OCI-LY7 (cell line): ENCODE results near the gene MACC1. TPM values are rescaled to one million over a fixed set of nuclear protein-coding genes. Genes with fewer than 3 reads are reported as not detected.
"Not testable (repeated sequence)": the region's sequence is repeated elsewhere in the genome, so short reads cannot be mapped to it uniquely, and the experiment has no call there.

Experiments
- BruUV-seq: library from RNA; stranded (reverse); fragments of 400-500 nt; replicated peaks from 2 replicates; lab custom pipeline; 2021; lab: Mats Ljungman, UMichigan
- CTCF ChIA-PET: fragments of 300-600 bp; sonication (Branson Sonifier 250); formaldehyde crosslinking; loops from one replicate; lab custom pipeline; 2022; ENCODE audit warnings: antibody characterized with exemption; ENCODE audit not compliant: unreplicated experiment; lab: Charles Lee
- POLR2A ChIA-PET: fragments of 300-600 bp; sonication (Branson Sonifier 250); formaldehyde crosslinking; loops from one replicate; lab custom pipeline; 2022; ENCODE audit warnings: antibody characterized with exemption; lab: Charles Lee
- DNase-seq: peaks from one replicate; pipeline ENCODE4 v3.0.0-alpha.2; 2015; ENCODE audit warnings: low spot score
- H2AFZ ChIP-seq: fragments of 200-600 bp; sonication (generic), shearing (Covaris generic); 2 replicates; pipeline ENCODE4 v1.6.1; 2014; ENCODE audit warnings: mild to moderate bottlenecking, antibody characterized with exemption, low read length, moderate library complexity
- H3K27ac ChIP-seq: fragments of 200-600 bp; sonication (generic); 2 replicates; pipeline ENCODE4 v1.5.1; 2014; ENCODE audit warnings: mixed run types, low read depth, mild to moderate bottlenecking, moderate library complexity, low read length, inconsistent platforms; ENCODE audit not compliant: poor library complexity, severe bottlenecking
- H3K36me3 ChIP-seq: fragments of 200-600 bp; sonication (generic); 2 replicates; pipeline ENCODE4 v1.6.1; 2014; ENCODE audit warnings: mild to moderate bottlenecking, antibody characterized with exemption, low read length, moderate library complexity, mixed read lengths; ENCODE audit not compliant: insufficient read depth
- H3K4me1 ChIP-seq: fragments of 200-600 bp; sonication (generic); 2 replicates; pipeline ENCODE4 v1.5.1; 2014; ENCODE audit warnings: mild to moderate bottlenecking, low read length; ENCODE audit not compliant: insufficient read depth, poor library complexity, severe bottlenecking
- H3K4me2 ChIP-seq: fragments of 200-600 bp; sonication (generic); 2 replicates; pipeline ENCODE4 v1.6.1; 2014; ENCODE audit warnings: mild to moderate bottlenecking, low read length
- H3K4me3 ChIP-seq: fragments of 200-600 bp; sonication (generic); 2 replicates; pipeline ENCODE4 v1.5.1; 2014; ENCODE audit warnings: mild to moderate bottlenecking, low read depth, low read length; ENCODE audit not compliant: poor library complexity, severe bottlenecking
- H3K79me2 ChIP-seq: fragments of 200-600 bp; sonication (generic); 2 replicates; pipeline ENCODE4 v1.6.1; 2016; ENCODE audit warnings: low read depth, mild to moderate bottlenecking, low read length, moderate library complexity, mixed read lengths; ENCODE audit not compliant: insufficient read depth
- H3K9me2 ChIP-seq: fragments of 200-600 bp; sonication (generic); 2 replicates; pipeline ENCODE4 v1.6.1; 2016; ENCODE audit warnings: mild to moderate bottlenecking, low read length, mixed read lengths; ENCODE audit not compliant: insufficient read depth
- H3K9me3 ChIP-seq: fragments of 200-600 bp; sonication (generic); 2 replicates; pipeline ENCODE4 v1.6.1; 2014; ENCODE audit warnings: mild to moderate bottlenecking, mixed run types, low read length, mixed read lengths
- H4K20me1 ChIP-seq: fragments of 200-600 bp; sonication (generic); 2 replicates; pipeline ENCODE4 v1.6.1; 2014; ENCODE audit warnings: mild to moderate bottlenecking, antibody characterized with exemption, low read length, moderate library complexity, mixed read lengths; ENCODE audit not compliant: insufficient read depth
- EZH2phosphoT487 ChIP-seq: fragments of 200-600 bp; sonication (generic); IDR thresholded peaks from 2 replicates; pipeline ENCODE4 v1.6.1; 2018; ENCODE audit warnings: low read depth, borderline replicate concordance, mild to moderate bottlenecking, mixed run types, antibody characterized with exemption, low read length, moderate library complexity, mixed read lengths
- intact Hi-C: fragments of 100-400 bp; cut with micrococcal nuclease; formaldehyde crosslinking; loops from one replicate; pipeline ENCODE4 v1.10.0; 2022; ENCODE audit not compliant: unreplicated experiment
- total RNA-seq, 2 experiments: library from RNA; depleted of rRNA in 1 of 2; stranded (reverse); fragments of >200 nt in 1 of 2; shearing (Covaris generic) in 1 of 2; gene quantifications; 2 replicates each; pipeline ENCODE4 v1.2.3, GENCODE V29; 2014 to 2022
- TF ChIP-seq, protein P1 (sequence below): fragments of 200-600 bp; sonication (generic); conservative IDR thresholded peaks from 2 replicates; pipeline ENCODE4 v1.5.1; 2014; ENCODE audit warnings: mild to moderate bottlenecking, antibody characterized with exemption, low read length, moderate library complexity, mixed read lengths

Gene MACC1
- total RNA-seq, 2 experiments from 2014 or later, result 5.0 to 11.1 TPM

DNA sequence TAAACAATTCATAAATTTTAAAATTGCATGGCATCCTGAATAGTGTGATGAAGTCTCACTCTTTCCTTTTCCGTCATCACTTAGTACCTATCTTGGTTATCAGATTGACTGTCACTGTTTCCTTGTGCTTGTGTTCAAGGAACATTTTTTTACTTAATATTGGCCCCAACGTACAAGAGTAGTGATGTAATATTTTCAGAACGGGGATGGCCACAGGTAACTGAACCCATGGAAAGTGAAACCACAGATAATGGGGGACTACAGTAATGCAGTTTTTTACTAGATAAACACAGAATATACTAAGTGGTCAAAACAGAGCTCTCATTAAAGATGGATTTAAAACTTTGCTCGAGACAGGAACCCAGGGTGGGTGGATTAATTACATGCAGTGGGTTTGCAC is 85.4 kb downstream of the MACC1 start:
- H3K4me1 ChIP-seq, result no peaks in the 10 kb centered on the region
- ChIA-PET POLR2A (no interaction called here), CTCF (no interaction called here)
- H3K36me3 ChIP-seq, result no peaks in the 10 kb centered on the region
- no peak for DNase-seq
- no peaks in the 10 kb centered on the region for H4K20me1 ChIP-seq
- no peak overlapping the region for H2AFZ ChIP-seq
- H3K9me2 ChIP-seq, result no peaks in the 10 kb centered on the region
- TF ChIP-seq, protein P1, sequence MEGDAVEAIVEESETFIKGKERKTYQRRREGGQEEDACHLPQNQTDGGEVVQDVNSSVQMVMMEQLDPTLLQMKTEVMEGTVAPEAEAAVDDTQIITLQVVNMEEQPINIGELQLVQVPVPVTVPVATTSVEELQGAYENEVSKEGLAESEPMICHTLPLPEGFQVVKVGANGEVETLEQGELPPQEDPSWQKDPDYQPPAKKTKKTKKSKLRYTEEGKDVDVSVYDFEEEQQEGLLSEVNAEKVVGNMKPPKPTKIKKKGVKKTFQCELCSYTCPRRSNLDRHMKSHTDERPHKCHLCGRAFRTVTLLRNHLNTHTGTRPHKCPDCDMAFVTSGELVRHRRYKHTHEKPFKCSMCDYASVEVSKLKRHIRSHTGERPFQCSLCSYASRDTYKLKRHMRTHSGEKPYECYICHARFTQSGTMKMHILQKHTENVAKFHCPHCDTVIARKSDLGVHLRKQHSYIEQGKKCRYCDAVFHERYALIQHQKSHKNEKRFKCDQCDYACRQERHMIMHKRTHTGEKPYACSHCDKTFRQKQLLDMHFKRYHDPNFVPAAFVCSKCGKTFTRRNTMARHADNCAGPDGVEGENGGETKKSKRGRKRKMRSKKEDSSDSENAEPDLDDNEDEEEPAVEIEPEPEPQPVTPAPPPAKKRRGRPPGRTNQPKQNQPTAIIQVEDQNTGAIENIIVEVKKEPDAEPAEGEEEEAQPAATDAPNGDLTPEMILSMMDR, result no peak
- TF ChIP-seq EZH2phosphoT487, result no peak
- no peak overlapping the region for H3K4me3 ChIP-seq
- no TSS peak for BruUV-seq
- no peak overlapping the region for H3K27ac ChIP-seq
- no peaks in the 10 kb centered on the region for H3K79me2 ChIP-seq
- intact Hi-C loops, result no loop called here
- H3K9me3 ChIP-seq, result no peaks in the 10 kb centered on the region
- H3K4me2 ChIP-seq, result no peak overlapping the region

DNA sequence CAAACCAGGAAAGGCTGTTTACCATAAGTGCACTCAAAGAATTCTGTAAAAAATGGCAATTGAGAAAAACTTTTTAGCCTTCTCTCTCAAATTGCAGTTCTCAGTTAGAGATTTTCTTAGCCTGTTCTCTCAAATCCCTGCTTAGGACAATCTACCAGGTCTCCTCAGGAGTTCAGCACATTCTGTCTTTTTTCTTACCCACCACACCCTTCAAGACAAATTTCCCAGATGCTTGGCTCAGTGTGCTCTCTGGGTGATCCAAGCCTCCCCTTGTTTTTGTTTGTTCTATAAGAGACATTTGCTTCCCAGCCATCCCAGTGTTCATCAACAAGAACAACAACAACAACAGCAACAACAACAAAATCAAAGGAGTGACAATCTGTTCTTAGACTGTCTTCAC is 87.3 kb downstream of the MACC1 start:
- Histone ChIP-seq H3K79me2 (no peaks in the 10 kb centered on the region), H3K4me2 (no peak overlapping the region), H3K4me1 (no peaks in the 10 kb centered on the region), H2AFZ (no peak overlapping the region), H3K4me3 (no peak overlapping the region), H3K36me3 (no peaks in the 10 kb centered on the region), H3K27ac (no peak overlapping the region), H3K9me3 (no peaks in the 10 kb centered on the region), H3K9me2 (no peaks in the 10 kb centered on the region), H4K20me1 (no peaks in the 10 kb centered on the region)
- no peak for DNase-seq
- TF ChIP-seq EZH2phosphoT487, result no peak
- TF ChIP-seq, protein P1, result no peak
- ChIA-PET POLR2A (interaction anchor here (0.6 kb wide), 1 partner anchor 1794 kb away, joined by 4 read pairs; no protein-coding TSS in a partner anchor), CTCF (no interaction called here)
- no TSS peak for BruUV-seq
- intact Hi-C loops, result no loop called here

DNA sequence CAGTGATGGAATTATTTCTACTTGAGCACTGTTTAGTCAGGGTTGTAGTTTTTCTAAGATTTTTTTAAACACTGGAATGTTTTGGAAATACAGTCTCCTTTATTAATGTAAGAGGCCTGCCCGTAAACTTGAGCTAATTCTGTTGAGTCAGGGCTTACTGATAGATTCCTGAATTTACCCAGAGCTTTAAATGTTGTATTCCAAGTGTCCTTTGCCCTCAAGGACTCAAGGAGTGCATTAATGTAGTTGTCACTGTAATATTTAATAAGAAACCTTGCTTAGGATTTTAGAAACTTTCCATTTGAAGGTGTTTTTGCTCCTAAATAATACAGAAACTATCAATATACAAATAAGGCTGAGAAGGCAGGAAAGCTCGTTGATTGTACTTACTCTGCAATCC is 89.2 kb downstream of the MACC1 start:
- H3K4me3 ChIP-seq, result no peak overlapping the region
- intact Hi-C loops, result no loop called here
- no peaks in the 10 kb centered on the region for H3K9me2 ChIP-seq
- no peaks in the 10 kb centered on the region for H3K36me3 ChIP-seq
- no peak overlapping the region for H3K27ac ChIP-seq
- H3K4me2 ChIP-seq, result no peak overlapping the region
- POLR2A ChIA-PET, result interaction anchor here (0.8 to 1.1 kb wide), 2 partner anchors 12 to 15 kb away, joined by 3 read pairs; no protein-coding TSS in a partner anchor
- no TSS peak for BruUV-seq
- no peak for TF ChIP-seq EZH2phosphoT487
- TF ChIP-seq, protein P1, result no peak
- CTCF ChIA-PET, result interaction anchor here (0.5 kb wide), 1 partner anchor 296 kb away, joined by 15 read pairs; no protein-coding TSS in a partner anchor
- H2AFZ ChIP-seq, result no peak overlapping the region
- no peaks in the 10 kb centered on the region for H3K79me2 ChIP-seq
- no peaks in the 10 kb centered on the region for H4K20me1 ChIP-seq
- DNase-seq, result no peak
- H3K4me1 ChIP-seq, result no peaks in the 10 kb centered on the region
- no peaks in the 10 kb centered on the region for H3K9me3 ChIP-seq

DNA sequence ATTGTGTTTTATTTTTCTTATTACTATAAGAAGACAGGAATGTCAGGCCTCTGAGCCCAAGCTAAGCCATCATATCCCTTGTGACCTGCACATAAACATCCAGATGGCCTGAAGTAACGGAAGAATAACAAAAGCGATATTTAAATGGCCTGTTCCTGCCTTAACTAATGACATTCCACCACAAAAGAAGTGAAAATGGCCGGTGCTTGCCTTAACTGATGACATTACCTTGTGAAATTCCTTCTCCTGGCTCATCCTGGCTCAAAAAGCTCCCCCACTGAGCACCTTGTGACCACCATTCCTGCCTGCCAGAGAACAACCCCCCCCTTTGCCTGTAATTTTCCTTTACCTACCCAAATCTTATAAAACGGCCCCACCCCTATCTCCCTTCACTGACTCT is 91.1 kb downstream of the MACC1 start:
- POLR2A ChIA-PET, BruUV-seq, DNase-seq: not testable (repeated sequence)

More for the DNA sequence above, 91.1 kb downstream of the MACC1 start:
- H4K20me1 ChIP-seq, H3K27ac ChIP-seq, H3K9me2 ChIP-seq, H3K4me3 ChIP-seq, H3K4me1 ChIP-seq, intact Hi-C loops, H2AFZ ChIP-seq, H3K79me2 ChIP-seq, H3K9me3 ChIP-seq, H3K4me2 ChIP-seq, CTCF ChIA-PET, H3K36me3 ChIP-seq: not testable (repeated sequence)
